ENCODE measurements around the gene HECTD3. TPM values are rescaled to one million over a fixed set of nuclear protein-coding genes. Genes with fewer than 3 reads are reported as not detected.
"Not testable (repeated sequence)": the region's sequence is repeated elsewhere in the genome, so short reads cannot be mapped to it uniquely, and the experiment has no call there.

HECTD3 gene
- total and polyA plus RNA-seq, 3 experiments from 2014 or later: 30.1 to 36.0 (median 35.4) TPM

DNA sequence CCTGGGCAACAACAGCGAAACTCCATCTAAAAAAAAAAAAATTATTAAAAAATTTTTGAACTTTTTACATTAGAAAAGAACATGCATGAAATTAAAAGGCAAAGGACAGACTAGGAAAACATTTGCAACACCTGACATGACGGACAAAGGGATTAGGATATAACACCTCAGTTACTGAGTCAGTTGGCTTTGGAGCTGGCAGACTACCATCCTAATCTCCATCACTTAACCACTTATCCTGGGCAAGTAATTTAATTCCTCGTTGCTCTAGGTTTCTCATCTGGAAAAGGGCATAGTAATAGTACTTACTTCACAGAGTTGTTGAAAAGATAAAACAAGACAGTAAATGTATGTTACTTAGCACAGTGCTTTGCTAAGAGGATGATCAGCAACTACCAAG lies 11.9 kb downstream of the HECTD3 start:
- Histone ChIP-seq H3K27ac (ENCODE audit: low read depth, low read length) (no peak overlapping the region), H3K9me3 (ENCODE audit: low read length) (no peaks in the 10 kb centered on the region), H3K4me1 (ENCODE audit: insufficient read depth, low read length) (no peaks in the 10 kb centered on the region), H3K4me3 (ENCODE audit: low read length) (no peak overlapping the region), H3K36me3 (ENCODE audit: insufficient read depth, low read length) (peaks cover 16% of the 10 kb centered on the region), H3K27me3 (ENCODE audit: insufficient read depth, low read length, poor library complexity, severe bottlenecking) (no peaks in the 10 kb centered on the region)
- H3K27me3 Mint-ChIP-seq: peaks cover under 1 to 1% of the 10 kb centered on the region in 2 donors
- H3K4me1 Mint-ChIP-seq: peaks cover 3 to 8% (median 4%) of the 10 kb centered on the region in 3 donors
- H3K9me3 Mint-ChIP-seq: no peaks in the 10 kb centered on the region
- DNase-seq: no peak
- H3K4me3 Mint-ChIP-seq: no peak overlapping the region
- ChIA-PET POLR2A (interaction anchor here (0.5 to 0.9 kb wide), 2 partner anchors 12 to 36 kb away, joined by 3 to 4 read pairs; partner anchors contain the start of genes HECTD3 and UROD), CTCF (no interaction called here)
- peak overlapping the region in 1 of 8 donors; percentile 14 for H3K27ac Mint-ChIP-seq
- H3K36me3 Mint-ChIP-seq: peaks cover 5 to 32% (median 10%) of the 10 kb centered on the region in 3 donors

- Mint-ChIP-seq H3K4me3 (no peak overlapping the region), H3K27me3 (peaks cover 2 to 6% of the 10 kb centered on the region in 2 donors), H3K36me3 (no peaks in the 10 kb centered on the region), H3K9me3 (no peaks in the 10 kb centered on the region), H3K4me1 (peaks cover 0 to 4% (median under 1%) of the 10 kb centered on the region in 3 donors), H3K27ac (no peak overlapping the region)
- CTCF ChIA-PET: no interaction called here
- no peak for DNase-seq
- no peaks in the 10 kb centered on the region for H3K9me3 ChIP-seq (ENCODE audit: low read length)
- no peaks in the 10 kb centered on the region for H3K36me3 ChIP-seq (ENCODE audit: insufficient read depth, low read length)
- no peaks in the 10 kb centered on the region for H3K4me1 ChIP-seq (ENCODE audit: insufficient read depth, low read length)
- POLR2A ChIA-PET: no interaction called here
- H3K27ac ChIP-seq (ENCODE audit: low read depth, low read length): no peak overlapping the region
- no peak overlapping the region for H3K4me3 ChIP-seq (ENCODE audit: low read length)
- no peaks in the 10 kb centered on the region for H3K27me3 ChIP-seq (ENCODE audit: insufficient read depth, low read length, poor library complexity, severe bottlenecking)
These were observed 15.5 kb downstream of the HECTD3 start for GRCh38 chr1:44995467-44996238.

DNA sequence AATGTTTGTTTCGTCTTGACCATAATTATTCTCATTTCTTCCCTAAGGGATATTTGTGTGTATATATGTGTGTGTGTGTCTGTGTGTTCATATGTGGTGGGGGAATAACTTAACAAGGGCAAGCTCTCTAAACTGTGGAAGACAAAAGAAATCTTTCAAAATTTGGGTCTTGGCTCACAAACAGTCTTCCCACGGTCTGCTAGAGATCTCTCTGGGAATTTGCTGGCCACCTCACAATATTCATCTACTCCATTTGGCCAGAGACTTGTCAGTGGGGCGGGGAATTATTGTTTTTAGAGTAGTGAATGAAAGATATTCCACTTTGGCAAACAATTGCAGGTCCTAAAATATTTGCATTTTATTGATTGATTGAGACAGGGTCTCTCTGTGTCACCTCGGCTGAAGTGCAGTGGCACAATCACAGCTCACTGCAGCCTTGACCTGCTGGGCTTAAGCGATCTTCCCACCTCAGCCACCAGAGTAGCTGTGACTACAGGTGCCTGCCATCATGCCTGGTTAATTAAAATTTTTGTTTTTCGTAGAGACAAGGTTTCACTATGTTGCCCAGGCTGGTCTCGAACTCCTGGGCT lies 16.7 kb downstream of the HECTD3 start:
- no peak overlapping the region for H3K27ac Mint-ChIP-seq
- Histone ChIP-seq H3K4me1 (ENCODE audit: insufficient read depth, low read length) (no peaks in the 10 kb centered on the region), H3K4me3 (ENCODE audit: low read length) (no peak overlapping the region), H3K36me3 (ENCODE audit: insufficient read depth, low read length) (no peaks in the 10 kb centered on the region), H3K9me3 (ENCODE audit: low read length) (no peaks in the 10 kb centered on the region), H3K27ac (ENCODE audit: low read depth, low read length) (no peak overlapping the region), H3K27me3 (ENCODE audit: insufficient read depth, low read length, poor library complexity, severe bottlenecking) (no peaks in the 10 kb centered on the region)
- DNase-seq: no peak
- H3K9me3 Mint-ChIP-seq: no peaks in the 10 kb centered on the region
- peaks cover 2 to 6% of the 10 kb centered on the region in 2 donors for H3K27me3 Mint-ChIP-seq
- no peak overlapping the region for H3K4me3 Mint-ChIP-seq
- ChIA-PET POLR2A (no interaction called here), CTCF (no interaction called here)
- no peaks in the 10 kb centered on the region for H3K4me1 Mint-ChIP-seq
- H3K36me3 Mint-ChIP-seq: no peaks in the 10 kb centered on the region

GRCh38 chr1:44988531-44989156 lies 22.5 kb downstream of the HECTD3 start:
- no peak for DNase-seq
- no peaks in the 10 kb centered on the region for H3K9me3 Mint-ChIP-seq
- peak overlapping the region in 5 of 7 donors; percentile 41 to 77 (median 52) for H3K4me3 Mint-ChIP-seq
- H3K4me1 Mint-ChIP-seq: peaks cover 16 to 22% (median 18%) of the 10 kb centered on the region in 3 donors
- no peak overlapping the region for H3K27ac Mint-ChIP-seq
- ChIA-PET CTCF (interaction anchor here (0.7 to 1.4 kb wide), 5 partner anchors 15 to 192 kb away, joined by 3 to 4 read pairs (median 3); partner anchors contain the start of genes HECTD3 and UROD), POLR2A (no interaction called here)
- Histone ChIP-seq H3K27ac (ENCODE audit: low read depth, low read length) (no peak overlapping the region), H3K9me3 (ENCODE audit: low read length) (no peaks in the 10 kb centered on the region), H3K4me1 (ENCODE audit: insufficient read depth, low read length) (peaks cover 15% of the 10 kb centered on the region), H3K4me3 (ENCODE audit: low read length) (no peak overlapping the region), H3K36me3 (ENCODE audit: insufficient read depth, low read length) (no peaks in the 10 kb centered on the region), H3K27me3 (ENCODE audit: insufficient read depth, low read length, poor library complexity, severe bottlenecking) (no peaks in the 10 kb centered on the region)
- peaks cover 0 to 5% (median 0%) of the 10 kb centered on the region in 3 donors for H3K36me3 Mint-ChIP-seq
- H3K27me3 Mint-ChIP-seq: no peaks in the 10 kb centered on the region

DNA sequence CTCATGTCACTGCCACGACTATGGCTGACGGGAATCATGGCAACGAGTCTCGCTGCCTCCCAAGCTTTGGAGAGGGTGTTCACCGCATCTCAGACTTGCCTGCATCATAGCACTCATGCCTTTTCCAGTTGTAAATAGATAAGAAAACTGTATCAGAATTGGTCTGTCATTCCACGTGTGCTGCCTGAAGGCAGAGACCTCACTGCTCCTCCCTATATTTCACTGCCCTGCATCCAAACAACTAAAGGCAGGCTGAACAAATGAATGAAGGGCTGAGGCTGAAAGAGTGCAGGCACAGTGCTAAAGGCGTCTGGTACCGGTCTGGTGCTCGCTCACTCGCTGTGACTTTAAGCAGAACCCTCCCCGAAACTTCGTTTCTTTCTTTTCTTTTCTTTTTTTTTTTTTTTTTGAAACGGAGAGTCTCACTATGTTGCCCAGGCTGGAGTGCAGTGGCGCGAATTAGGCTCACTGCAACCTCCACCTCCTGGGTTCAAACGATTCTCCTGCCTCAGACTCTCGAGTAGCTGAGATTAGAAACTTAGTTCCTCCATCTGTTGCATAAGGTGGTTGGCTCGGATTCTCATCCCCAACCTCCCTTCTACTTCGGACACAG lies 25.3 kb downstream of the HECTD3 start:
- H3K4me1 ChIP-seq (ENCODE audit: insufficient read depth, low read length): peaks cover 15% of the 10 kb centered on the region
- peak overlapping the region; percentile 88 to 99 (median 99) for H3K4me3 Mint-ChIP-seq
- H3K9me3 Mint-ChIP-seq: no peaks in the 10 kb centered on the region
- peaks cover 0 to 13% (median 1%) of the 10 kb centered on the region in 3 donors for H3K36me3 Mint-ChIP-seq
- no peaks in the 10 kb centered on the region for H3K36me3 ChIP-seq (ENCODE audit: insufficient read depth, low read length)
- peak overlapping the region; percentile 69 for H3K27ac ChIP-seq (ENCODE audit: low read depth, low read length)
- H3K27me3 Mint-ChIP-seq: no peaks in the 10 kb centered on the region
- CTCF ChIA-PET: interaction anchor here (0.7 to 2.1 kb wide), 10 partner anchors 25 to 318 kb away, joined by 3 to 10 read pairs (median 4); partner anchors contain the start of genes HECTD3, PLK3, RPS8 and UROD
- peak overlapping the region; percentile 26 to 98 (median 94) for H3K27ac Mint-ChIP-seq
- H3K4me3 ChIP-seq (ENCODE audit: low read length): peak overlapping the region; percentile 79
- H3K27me3 ChIP-seq (ENCODE audit: insufficient read depth, low read length, poor library complexity, severe bottlenecking): no peaks in the 10 kb centered on the region
- no peak for DNase-seq
- peaks cover 24 to 35% (median 25%) of the 10 kb centered on the region in 3 donors for H3K4me1 Mint-ChIP-seq
- POLR2A ChIA-PET: interaction anchor here (0.7 to 1.7 kb wide), 6 partner anchors 24 to 318 kb away, joined by 3 to 11 read pairs (median 4); partner anchors contain the start of genes HECTD3, PLK3 and UROD
- H3K9me3 ChIP-seq (ENCODE audit: low read length): no peaks in the 10 kb centered on the region

- H3K27me3 ChIP-seq (ENCODE audit: insufficient read depth, low read length, poor library complexity, severe bottlenecking); H3K27ac Mint-ChIP-seq; H3K4me3 ChIP-seq (ENCODE audit: low read length); H3K9me3 Mint-ChIP-seq; H3K4me1 ChIP-seq (ENCODE audit: insufficient read depth, low read length); H3K36me3 ChIP-seq (ENCODE audit: insufficient read depth, low read length); H3K9me3 ChIP-seq (ENCODE audit: low read length); CTCF ChIA-PET; H3K27ac ChIP-seq (ENCODE audit: low read depth, low read length); POLR2A ChIA-PET; DNase-seq; H3K27me3 Mint-ChIP-seq; H3K4me3 Mint-ChIP-seq: not testable (repeated sequence)
- peaks cover 21 to 76% (median 26%) of the 10 kb centered on the region in 3 donors for H3K36me3 Mint-ChIP-seq
- H3K4me1 Mint-ChIP-seq: peaks cover 3 to 17% (median 10%) of the 10 kb centered on the region in 3 donors
These were observed 33.8 kb downstream of the HECTD3 start for GRCh38 chr1:44977372-44977771.

DNA sequence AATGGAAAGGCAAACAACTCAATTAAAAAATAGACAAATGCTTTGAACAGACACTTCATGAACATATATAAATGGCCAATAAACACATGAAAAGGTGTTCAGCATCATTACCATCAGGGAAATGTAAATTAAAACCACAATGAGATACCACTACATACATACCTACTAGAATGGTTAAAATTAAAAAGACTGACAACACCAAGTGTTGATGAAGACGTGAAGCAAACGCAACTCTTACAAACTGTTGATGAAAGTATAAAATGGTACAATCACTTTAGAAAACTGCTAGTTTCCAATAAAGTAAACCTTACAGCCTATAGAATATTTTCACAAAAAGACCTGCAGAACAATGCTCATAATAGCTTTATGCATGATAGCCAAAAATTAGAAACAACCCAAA lies 34.9 kb downstream of the HECTD3 start:
- no peak overlapping the region for H3K4me3 ChIP-seq (ENCODE audit: low read length)
- no peaks in the 10 kb centered on the region for H3K27me3 Mint-ChIP-seq
- no peak overlapping the region for H3K27ac ChIP-seq (ENCODE audit: low read depth, low read length)
- H3K4me1 Mint-ChIP-seq: peaks cover 0 to 12% (median 8%) of the 10 kb centered on the region in 3 donors
- ChIA-PET POLR2A (no interaction called here), CTCF (no interaction called here)
- H3K9me3 ChIP-seq (ENCODE audit: low read length): no peaks in the 10 kb centered on the region
- H3K27ac Mint-ChIP-seq: no peak overlapping the region
- H3K4me1 ChIP-seq (ENCODE audit: insufficient read depth, low read length): no peaks in the 10 kb centered on the region
- H3K36me3 ChIP-seq (ENCODE audit: insufficient read depth, low read length): no peaks in the 10 kb centered on the region
- peaks cover 23 to 77% (median 26%) of the 10 kb centered on the region in 3 donors for H3K36me3 Mint-ChIP-seq
- no peaks in the 10 kb centered on the region for H3K27me3 ChIP-seq (ENCODE audit: insufficient read depth, low read length, poor library complexity, severe bottlenecking)
- peaks cover 0 to 7% (median 0%) of the 10 kb centered on the region in 5 donors for H3K9me3 Mint-ChIP-seq
- no peak for DNase-seq
- H3K4me3 Mint-ChIP-seq: no peak overlapping the region
